Stimulated activated CD4-positive, alpha-beta T cell treated with anti-CD3 and anti-CD28 coated beads, Interleukin-4, amount 100 ng/mL, for 1 hour (primary cell): ENCODE data around the gene TELO2.
A peak's percentile ranks its signal among the peaks of the same experiment; 100 is the strongest.
"Not testable (repeated sequence)": the region's sequence is repeated elsewhere in the genome, so short reads cannot be mapped to it uniquely, and the experiment has no call there.

Experiments used
- DNase-seq: peaks from one replicate; pipeline ENCODE4 v3.0.0-alpha.2; 2020

TELO2 gene

GRCh38 chr16:1458336-1458976 is 34.7 kb upstream of the TELO2 start:
- DNase-seq: no peak

DNA sequence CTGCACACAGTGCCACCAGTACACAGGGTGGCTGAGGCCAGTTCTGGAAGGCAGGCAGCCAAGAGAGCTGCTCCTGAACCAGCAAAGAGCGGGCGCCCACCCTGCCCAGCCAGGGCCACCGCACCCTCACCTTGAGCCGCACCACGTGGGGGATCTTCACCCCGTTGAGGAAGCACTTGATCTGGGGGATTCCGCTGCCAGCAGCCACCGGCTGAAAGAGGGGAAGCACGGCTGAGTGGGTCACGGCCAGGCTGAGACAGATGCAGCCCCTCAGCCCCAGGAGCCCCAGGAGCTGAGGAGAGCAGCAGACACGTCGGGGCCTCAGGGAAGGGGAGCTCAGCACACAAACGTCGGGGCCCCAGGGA is 34.2 kb upstream of the TELO2 start:
- DNase-seq: no peak

DNA sequence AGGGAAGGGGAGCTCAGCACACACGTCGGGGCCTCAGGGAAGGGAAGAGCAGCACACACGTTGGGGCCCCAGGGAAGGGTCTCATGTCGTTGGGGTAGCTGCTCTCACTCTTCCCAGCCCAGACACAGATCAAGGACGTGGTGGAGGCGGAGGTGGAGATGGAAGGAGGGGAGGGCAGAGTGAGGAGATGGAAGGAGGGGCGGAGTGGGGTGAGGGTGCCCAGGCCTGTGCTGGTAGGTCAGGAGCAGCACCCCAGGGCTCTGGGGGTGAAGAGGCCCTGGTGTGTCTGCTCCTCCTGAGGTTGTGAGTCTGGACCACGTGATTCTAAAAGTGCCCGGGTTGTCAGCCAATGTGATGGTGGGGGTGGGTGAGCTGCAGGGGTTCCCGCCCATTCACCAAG is 33.2 kb upstream of the TELO2 start:
- DNase-seq: no peak

DNA sequence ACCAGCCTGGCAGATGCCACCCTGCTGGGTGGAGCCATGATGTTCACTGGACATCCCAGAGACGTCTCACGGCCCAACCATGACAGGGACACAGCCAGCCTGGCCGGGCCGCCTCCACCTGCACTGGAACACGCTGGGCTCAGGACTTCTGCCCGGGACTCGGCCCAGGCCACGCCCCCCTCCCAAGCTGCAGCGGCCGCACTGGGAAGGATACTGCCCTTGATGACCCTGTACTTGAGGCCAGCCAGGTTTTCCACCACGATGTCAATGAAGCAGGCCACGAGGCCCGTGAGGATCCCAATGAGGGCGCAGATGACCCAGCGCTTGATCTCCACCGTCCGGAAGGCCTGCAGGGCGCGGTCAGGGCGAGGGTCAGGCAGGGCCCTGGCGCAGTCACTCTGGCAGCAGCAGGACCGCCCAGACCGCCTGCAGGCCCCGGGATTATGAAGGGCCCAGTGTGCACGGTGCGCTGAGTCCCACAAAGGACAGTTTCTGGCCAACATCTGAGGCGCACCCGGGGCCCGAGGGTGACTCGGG is 32.5 kb upstream of the TELO2 start:
- DNase-seq: no peak

GRCh38 chr16:1461146-1461545 is 32.0 kb upstream of the TELO2 start:
- no peak for DNase-seq

DNA sequence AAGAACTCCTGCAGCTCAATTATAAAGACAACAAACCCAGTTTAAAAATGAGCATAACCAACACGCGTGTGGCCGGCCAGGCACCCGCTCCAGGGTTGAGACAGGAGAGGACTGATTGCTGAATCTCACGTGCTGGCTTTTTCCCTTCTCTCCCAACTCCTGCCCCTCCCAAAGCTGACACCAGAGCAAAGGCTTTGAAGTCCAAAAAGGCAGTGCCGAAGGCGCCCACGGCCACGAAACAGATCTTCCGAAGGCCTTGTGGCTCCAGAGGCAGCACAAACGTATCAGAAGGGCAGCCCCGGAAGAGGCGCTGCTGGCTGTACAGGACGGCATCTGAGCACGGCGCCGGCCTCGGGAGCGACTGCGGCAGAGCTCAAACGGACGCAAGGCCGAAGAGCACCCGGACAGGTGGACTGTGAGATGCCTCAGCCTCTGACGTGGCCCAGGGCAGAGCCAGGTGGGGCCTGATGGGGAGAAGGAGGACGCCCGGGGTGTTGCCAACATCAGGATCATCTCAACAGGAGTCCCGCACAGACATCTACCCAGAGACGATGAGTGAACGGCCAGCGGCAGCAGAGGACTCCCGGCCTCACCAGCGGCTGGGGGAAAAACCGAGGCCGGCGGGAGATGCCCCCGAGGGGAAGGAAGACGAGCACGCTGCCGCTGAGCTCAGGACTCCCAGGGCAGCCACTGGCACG is 28.8 kb upstream of the TELO2 start:
- no peak for DNase-seq

DNA sequence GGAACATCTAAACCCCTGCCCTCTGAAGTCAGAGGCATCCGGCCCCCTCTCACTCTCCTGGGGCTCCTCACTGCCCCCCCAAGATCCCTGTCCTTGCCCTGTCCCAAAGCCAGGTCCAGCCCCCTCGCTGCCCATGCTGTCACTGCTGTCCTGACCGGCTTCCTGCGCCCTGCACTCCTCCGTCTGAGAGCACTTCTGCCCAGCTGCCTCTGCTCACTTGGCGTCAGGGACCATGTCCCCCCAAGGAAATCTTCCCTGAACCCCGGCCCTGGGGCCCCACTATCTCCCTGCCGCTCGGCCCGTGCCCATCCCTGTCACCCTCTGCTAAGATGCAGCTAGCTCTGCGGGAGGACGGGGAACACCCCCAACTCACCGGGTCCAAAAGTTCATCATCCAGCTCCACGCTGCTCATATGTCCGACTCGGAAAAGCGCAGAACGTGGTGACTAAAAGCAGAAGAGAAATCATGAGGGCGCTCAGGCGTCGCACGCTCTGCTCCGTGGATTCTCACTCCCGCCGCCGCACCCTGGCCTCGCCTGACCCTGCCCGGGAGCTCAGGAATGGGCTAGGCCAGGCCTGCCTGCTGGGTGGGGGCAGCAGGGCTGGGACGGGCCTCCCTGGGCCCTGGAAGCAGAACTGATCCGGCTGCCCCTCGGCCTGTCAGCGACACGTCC is 28.1 kb upstream of the TELO2 start:
- DNase-seq: no peak

GRCh38 chr16:1465567-1465915 is 27.6 kb upstream of the TELO2 start:
- DNase-seq: no peak

DNA sequence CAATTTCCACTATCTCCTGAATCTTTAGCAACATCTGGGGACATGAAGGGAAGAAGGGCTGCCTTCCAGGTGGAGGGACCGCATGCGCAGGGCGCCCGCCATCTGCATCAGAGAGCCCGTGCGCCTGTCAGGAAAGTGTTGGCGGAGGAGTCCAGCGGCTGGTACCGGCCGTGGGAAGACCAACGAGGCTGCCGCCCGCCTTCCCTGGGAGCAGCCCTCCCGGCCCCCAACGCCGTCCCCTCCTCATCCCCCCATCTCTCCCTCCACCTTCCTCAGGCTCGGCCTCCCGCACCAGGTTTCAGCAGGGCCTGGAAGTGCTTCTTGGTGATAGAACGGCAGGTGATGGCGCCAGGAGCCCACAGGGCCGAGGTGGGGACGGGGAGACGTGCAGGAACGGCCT is 27.1 kb upstream of the TELO2 start:
- DNase-seq: no peak

GRCh38 chr16:1466968-1467521 is 26.1 kb upstream of the TELO2 start:
- no peak for DNase-seq

DNA sequence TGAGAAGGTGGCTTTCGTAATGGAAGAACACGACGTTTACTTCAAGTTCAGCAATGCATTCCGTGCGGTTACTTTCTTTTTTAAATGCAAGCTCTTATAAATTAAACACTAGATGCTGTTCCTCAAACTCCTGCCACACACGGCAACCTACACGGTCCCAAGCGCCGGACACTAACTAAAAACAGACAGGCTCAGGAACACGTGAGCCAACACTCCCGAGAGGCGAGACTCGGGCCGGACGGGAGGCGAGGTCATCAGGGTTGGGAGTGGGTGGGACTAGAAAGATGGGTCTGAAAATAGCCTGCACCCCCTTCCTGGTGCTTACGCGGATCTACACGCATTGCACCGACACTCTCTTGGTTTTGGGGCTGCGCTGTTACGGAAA is 24.7 kb upstream of the TELO2 start:
- no peak for DNase-seq

- not testable (repeated sequence) for DNase-seq
These were observed 24.0 kb upstream of the TELO2 start for GRCh38 chr16:1469141-1469540.

DNA sequence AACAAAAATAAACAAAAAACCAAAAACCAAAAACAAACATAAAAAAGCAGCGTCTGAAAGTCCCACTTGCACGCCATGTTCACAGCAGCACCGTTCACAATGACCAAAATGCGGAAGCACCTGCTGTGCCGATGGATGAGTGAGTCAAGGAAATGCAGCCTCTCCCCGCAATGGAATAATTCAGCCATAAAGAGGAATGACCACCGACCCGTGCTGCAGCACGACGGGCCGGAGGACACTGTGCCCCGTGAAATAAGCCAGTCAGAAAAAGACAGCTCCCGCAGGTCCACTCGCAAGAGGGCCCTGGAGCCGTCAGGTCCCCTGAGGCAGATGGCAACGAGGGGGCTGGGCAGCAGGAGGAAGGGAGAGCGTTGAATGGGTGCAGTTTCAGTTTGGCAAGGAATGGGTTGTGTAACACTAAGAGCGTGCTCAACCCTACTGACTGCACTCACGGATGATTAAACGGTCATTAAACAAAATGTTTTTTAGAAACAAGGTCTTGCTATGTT is 23.4 kb upstream of the TELO2 start:
- DNase-seq: no peak

- DNase-seq: no peak
These were observed 22.5 kb upstream of the TELO2 start for GRCh38 chr16:1470481-1471251.

- DNase-seq: no peak
These were observed 21.5 kb upstream of the TELO2 start for GRCh38 chr16:1471569-1472194.

DNA sequence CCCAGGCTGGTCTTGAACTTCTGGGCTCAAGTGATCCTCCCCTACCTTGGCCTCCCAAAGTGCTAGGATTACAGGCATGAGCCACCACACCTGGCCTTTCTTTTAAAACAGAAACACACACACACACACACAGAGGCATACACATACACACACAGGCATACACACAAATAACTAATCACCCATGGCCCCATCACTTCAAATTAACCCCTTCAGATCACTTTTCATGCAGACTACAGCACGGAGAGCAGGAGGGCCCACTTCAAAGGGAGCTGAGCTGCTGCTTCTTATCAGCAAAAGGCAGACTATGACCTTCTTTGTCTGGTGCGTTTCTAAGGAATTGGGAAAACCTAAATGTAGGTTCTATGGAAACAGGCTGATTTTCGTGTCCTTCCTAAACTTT is 20.2 kb upstream of the TELO2 start:
- no peak for DNase-seq

- DNase-seq: no peak
These were observed 18.9 kb upstream of the TELO2 start for GRCh38 chr16:1474082-1474795.

- peak; percentile 89 for DNase-seq
These were observed 18.2 kb upstream of the TELO2 start, which contains the start of gene CLCN7 for GRCh38 chr16:1474796-1475551. TSS of gene CLCN7 (minus strand) at chr16:1475028. CDS start at chr16:1474974, 54 bp downstream.

DNA sequence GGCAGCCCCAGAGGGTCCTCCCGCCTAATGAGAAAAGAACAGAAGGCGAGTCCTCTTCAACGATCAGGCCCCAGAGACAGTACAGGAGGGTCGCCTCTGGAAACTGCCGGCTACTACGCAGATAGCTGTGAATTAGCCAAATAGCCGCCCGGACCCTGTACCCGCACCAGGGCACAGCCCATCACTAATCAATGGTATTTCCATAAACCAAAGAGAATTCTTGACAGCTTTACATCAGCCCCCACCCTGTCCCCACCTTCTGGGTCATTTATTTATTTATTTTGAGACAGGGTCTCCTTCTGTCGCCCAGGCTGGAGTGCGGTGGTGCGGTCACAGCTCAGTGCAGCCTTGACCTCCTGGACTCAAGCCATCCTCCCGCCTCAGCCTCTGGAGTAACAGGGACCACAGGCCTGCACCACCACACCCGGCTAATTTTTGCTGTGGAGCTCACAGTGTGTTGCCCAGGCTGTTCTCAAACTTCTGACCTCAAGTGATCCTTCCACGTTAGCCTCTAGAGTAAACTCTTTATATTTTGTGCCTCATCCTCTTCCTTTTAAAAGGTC is 17.5 kb upstream of the TELO2 start:
- no peak for DNase-seq

DNA sequence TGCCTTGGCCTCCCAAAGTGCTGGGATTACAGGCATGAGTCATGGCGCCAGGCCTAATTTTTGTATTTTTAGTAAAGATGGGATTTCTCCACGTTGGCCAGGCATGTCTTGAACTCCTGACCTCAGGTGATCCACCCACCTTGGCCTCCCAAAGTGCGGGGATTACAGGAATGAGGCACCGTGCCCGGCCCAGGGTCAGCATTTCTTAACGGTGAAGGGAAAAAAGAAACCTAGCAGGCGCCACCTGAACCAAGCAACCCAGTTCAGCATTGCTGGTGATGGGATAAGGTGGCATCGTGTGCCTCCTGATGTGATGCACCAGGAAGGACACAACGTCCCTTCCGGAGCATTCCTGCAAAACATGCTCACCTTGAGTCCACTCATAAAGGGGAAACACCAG is 16.1 kb upstream of the TELO2 start:
- no peak for DNase-seq

DNA sequence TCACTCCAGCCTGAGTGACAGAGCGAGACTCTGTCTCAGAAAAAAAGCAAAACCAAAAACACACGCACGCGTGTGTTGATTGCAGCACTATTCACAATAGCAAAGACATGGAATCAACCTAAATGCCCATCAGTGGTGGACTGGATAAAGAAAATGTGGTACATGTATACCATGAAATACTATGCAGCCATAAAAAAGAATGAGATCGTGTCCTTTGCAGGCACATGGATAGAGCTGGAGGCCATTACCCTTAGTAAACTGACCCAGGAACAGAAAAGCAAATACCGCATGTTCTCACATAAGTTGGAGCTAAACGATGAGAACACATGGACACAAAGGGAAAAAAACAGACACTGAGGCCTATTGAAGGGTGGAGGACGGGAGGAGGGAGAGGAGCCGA is 14.2 kb upstream of the TELO2 start:
- DNase-seq: not testable (repeated sequence)
